Stimulated activated CD4-positive, alpha-beta T cell treated with anti-CD3 and anti-CD28 coated beads, Interleukin-4, amount 100 ng/mL, for 24 hours (primary cell): ENCODE results near the gene HNRNPF.

Source experiments
- DNase-seq: peaks from one replicate; pipeline ENCODE4 v3.0.0-alpha.2; 2020

Gene HNRNPF

GRCh38 chr10:43374194-43374593, 34.8 kb downstream of the HNRNPF start:
- no peak for DNase-seq

GRCh38 chr10:43373461-43373860, 35.5 kb downstream of the HNRNPF start:
- DNase-seq, result no peak

- DNase-seq, result no peak
Observed at GRCh38 chr10:43372765-43373361, 36.1 kb downstream of the HNRNPF start.

GRCh38 chr10:43371418-43371817, 37.6 kb downstream of the HNRNPF start, which contains the start of gene FXYD4:
Gene FXYD4, plus strand, starts transcription at chr10:43371636. Its CDS starts 2,111 bp downstream, at chr10:43373747.
- no peak for DNase-seq

GRCh38 chr10:43370671-43371215, 38.2 kb downstream of the HNRNPF start:
- no peak for DNase-seq

GRCh38 chr10:43369921-43370320, 39.1 kb downstream of the HNRNPF start:
- no peak for DNase-seq

- DNase-seq, result no peak
Observed at GRCh38 chr10:43365001-43365400, 44.0 kb downstream of the HNRNPF start.

- DNase-seq, result peak; percentile 99
Observed at GRCh38 chr10:43362191-43362839, 46.7 kb downstream of the HNRNPF start.

GRCh38 chr10:43361547-43362190, 47.3 kb downstream of the HNRNPF start:
- DNase-seq, result peak; percentile 34

GRCh38 chr10:43360086-43360485, 48.9 kb downstream of the HNRNPF start:
- no peak for DNase-seq

GRCh38 chr10:43355749-43356371, 53.1 kb downstream of the HNRNPF start:
- DNase-seq, result peak; percentile 22

GRCh38 chr10:43354879-43355380, 54.1 kb downstream of the HNRNPF start:
- DNase-seq, result no peak

GRCh38 chr10:43354330-43354635, 54.7 kb downstream of the HNRNPF start:
- no peak for DNase-seq

- no peak for DNase-seq
Observed at GRCh38 chr10:43353495-43354329, 55.3 kb downstream of the HNRNPF start.

GRCh38 chr10:43352951-43353350, 56.0 kb downstream of the HNRNPF start:
- DNase-seq, result no peak

- DNase-seq, result no peak
Observed at GRCh38 chr10:43351301-43351700, 57.7 kb downstream of the HNRNPF start.

GRCh38 chr10:43350686-43351085, 58.3 kb downstream of the HNRNPF start:
- DNase-seq, result no peak

GRCh38 chr10:43350156-43350555, 58.8 kb downstream of the HNRNPF start:
- DNase-seq, result no peak

- peak; percentile 87 for DNase-seq
Observed at GRCh38 chr10:43348511-43349312, 60.3 kb downstream of the HNRNPF start.

GRCh38 chr10:43347997-43348396, 61.0 kb downstream of the HNRNPF start:
- no peak for DNase-seq

- DNase-seq, result no peak
Observed at GRCh38 chr10:43344051-43344450, 64.9 kb downstream of the HNRNPF start.

GRCh38 chr10:43343126-43343525, 65.9 kb downstream of the HNRNPF start:
- DNase-seq, result no peak
